ENCODE results near the gene FOXN1.

The FOXN1 gene

DNA sequence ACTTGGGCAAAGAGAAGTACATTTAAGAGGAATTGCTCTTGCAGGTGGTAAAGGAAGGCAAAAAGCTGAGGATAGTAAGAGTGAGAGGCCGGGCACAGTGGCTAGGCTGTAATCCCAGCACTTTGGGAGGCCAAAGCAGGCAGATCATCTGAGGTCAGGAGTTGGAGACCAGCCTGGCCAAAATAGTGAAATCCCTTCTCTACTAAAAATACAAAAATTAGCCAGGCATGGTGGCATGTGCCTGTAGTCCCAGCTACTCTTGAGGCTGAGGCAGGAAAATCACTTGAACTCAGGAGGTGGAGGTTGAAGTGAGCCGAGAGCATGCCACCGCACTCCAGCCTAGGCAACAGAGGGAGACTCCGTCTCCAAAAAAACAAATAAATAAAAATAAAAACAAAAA lies 16.1 kb downstream of the FOXN1 start:
- in situ Hi-C loops (cut with MboI; ENCODE audit: low sequenced_read_pairs) = loop anchor here (25.0 kb wide), 1 partner anchor 110 kb away; the partner anchor contains the start of gene SLC46A1

DNA sequence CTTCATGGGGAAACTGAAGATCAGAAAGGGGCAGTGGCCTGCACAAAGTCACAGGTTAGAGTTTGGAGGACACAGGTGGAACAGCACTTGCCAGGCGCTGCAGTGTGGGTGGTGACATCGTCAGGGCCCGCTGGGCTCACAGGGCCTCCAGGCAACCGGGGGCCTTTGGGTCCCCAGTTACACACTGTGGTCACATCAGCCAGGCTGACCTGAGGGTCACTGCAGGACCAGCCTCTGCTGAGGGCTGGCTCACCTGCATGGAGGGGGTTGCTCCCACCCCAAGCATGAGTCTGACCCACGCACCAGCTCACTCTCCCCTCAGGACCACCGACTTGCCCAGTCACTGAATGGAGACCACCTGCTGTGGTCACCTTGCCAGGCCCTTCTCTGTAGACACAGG lies 17.0 kb downstream of the FOXN1 start:
- in situ Hi-C loops (cut with MboI; ENCODE audit: low sequenced_read_pairs) = loop anchor here (25.0 kb wide), 1 partner anchor 111 kb away; the partner anchor contains the start of gene SLC46A1

DNA sequence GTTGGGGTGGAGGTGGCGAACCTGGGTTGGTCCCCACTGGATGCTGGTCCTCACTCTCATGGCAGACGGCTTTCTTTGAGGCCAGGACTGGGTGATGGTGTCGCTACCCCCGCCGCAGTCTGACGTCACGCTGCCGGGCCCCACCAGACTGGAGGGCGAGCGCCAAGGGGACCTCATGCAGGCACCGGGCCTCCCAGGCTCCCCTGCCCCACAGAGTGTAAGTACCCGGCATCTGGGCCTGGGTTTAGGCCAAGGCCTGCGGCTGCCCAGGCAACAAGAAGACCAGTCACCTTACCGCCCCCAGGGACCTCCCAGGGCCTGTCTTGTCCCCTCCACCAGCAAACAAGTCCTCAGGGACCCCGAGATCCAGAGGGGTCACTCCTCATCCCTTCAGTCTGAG lies 17.7 kb downstream of the FOXN1 start:
- in situ Hi-C loops (cut with MboI; ENCODE audit: low sequenced_read_pairs) = loop anchor here (25.0 kb wide), 1 partner anchor 112 kb away; the partner anchor contains the start of gene SLC46A1

DNA sequence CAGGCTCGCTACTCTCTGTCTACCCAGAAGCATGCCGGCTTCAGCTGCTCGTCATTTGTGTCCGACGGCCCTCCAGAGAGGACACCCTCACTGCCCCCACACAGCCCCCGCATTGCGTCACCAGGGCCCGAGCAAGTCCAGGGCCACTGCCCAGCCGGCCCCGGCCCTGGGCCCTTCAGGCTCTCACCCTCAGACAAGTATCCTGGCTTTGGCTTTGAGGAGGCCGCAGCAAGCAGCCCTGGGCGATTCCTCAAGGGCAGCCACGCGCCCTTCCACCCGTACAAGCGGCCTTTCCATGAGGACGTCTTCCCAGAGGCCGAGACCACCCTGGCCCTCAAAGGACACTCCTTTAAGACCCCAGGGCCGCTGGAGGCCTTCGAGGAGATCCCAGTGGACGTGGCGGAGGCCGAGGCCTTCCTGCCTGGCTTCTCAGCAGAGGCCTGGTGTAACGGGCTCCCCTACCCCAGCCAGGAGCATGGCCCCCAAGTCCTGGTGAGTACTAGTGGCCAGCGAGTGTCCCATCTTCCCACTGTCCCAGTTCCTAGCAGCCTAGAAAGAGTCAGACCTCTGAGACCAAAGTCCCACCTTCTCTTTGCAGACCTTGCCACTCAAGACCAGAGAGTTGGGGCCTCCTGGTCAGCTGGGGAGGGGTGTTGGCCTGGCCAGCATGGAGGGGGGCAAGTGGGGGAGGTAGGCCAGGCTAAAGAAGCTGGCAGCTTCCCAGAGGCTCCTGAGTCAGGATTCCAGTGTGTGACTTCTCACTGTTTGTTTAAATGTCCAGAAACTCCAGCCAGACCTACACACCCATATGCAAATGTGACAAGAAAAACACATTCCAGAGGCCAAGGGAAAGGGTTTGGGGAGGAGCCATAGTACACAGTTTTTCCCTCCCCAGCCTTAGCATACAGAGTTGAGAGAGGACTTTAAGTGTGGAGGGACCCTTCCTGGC lies 18.6 kb downstream of the FOXN1 start:
- in situ Hi-C loops (cut with MboI; ENCODE audit: low sequenced_read_pairs) = loop anchor here (25.0 kb wide), 1 partner anchor 112 kb away; the partner anchor contains the start of gene SLC46A1

DNA sequence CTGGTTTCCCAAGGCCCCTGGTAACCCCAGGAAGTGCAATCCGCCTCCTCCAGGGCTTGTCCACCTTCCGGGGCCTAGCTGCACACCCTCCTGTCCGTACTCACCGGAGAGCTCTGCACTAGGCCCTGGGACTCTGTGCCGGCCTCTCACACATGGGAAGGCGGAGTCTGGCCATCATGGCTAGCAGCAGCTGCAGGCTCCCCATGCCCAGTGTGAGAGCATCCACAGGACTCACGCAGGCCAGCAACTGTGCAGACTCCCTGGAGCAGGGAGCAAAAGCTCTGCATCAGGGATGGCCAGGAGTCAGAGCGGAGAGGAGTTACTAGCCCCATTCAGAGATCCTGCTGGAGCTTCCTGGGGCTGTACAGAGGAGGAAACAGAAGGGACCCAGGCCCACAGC lies 20.2 kb downstream of the FOXN1 start:
- in situ Hi-C loops (cut with MboI; ENCODE audit: low sequenced_read_pairs) = no loop called here

DNA sequence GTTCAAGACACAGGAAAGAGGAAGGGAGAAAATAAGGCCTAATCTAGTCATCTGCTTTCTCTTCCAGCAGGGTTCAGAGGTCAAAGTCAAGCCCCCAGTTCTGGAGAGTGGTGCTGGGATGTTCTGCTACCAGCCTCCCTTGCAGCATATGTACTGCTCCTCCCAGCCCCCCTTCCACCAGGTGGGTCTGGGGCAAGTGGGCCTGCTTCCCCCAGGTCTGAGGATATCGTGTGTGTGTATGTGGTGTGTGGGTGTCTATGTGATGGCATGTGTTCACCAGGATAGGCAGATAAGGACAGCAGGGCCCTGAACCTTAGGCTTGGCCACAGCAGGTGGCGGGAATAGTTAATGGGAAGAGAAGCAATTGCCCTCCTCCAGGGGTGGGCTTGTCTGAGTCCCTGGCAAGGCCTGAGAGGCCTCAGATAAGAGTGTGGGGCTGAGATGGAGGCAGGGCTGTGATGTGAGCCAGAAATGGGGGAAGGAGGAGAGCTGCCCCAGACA lies 21.1 kb downstream of the FOXN1 start:
- in situ Hi-C loops (cut with MboI; ENCODE audit: low sequenced_read_pairs) = no loop called here

DNA sequence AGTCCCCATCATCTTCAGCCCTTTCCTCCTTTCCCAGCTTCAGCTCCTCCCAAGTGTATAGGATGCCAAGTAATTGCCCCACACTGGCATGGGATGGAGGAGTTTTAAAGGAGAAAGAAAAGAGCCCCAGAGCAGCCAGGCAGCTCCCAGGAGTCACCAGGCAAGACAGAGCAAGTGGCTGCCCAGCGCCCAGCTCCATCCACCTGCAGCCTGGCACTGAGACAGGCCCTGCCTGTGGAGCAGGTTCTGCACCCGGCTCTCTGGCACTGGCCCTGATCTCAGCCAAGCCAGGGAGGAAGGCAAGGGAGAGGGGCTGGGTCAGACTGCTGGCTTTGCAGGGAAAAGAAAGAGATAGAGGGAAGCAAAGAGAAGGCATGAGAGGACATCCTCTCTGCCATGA lies 21.7 kb downstream of the FOXN1 start:
- in situ Hi-C loops (cut with MboI; ENCODE audit: low sequenced_read_pairs) = no loop called here

DNA sequence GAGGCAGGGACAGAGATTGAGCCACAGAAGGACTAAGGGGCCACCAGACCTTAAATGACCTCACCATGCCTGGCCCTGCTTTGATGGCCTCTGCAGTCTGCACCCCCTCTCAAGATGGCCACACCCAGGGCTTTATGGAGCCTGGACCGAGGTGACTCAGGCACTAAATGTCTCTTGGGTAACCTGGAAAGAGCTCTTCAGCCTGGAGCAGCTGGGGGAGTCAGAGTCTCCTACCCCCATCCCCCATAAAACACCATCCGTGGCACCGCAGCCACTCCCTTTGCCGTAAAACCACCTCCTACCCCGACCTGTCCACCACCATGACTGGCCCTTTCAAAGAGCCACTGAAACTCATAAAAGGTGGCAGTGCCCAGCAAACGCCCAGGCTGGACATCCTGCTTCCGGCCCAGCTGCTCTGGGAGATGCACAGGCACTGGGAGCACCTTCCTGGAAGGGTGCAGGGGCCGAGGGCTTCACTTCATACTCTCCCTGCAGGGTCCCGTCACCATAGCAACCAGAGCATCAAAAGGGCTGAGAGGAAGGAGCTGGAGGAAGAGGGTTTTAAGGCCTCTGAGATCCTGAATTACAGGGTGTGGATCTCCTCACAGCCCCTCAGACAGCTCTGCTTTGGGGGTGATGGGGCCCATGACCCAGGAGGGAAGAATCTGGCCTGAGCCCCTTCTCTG lies 22.3 kb downstream of the FOXN1 start:
- in situ Hi-C loops (cut with MboI; ENCODE audit: low sequenced_read_pairs) = no loop called here

DNA sequence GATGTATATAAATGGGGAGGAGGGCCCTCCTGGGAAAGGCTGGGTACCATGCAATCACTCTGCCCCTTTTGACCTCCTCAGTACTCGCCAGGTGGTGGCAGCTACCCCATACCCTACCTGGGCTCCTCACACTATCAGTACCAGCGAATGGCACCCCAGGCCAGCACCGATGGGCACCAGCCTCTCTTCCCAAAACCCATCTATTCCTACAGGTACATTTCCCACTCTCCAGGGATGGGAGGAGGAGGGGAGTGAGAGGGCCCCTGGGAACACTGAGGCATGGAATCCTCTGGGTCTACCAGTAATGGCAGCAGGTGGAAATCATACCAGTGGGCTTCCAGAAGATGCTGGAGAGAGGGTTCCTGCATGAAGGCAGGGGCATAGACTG lies 22.9 kb downstream of the FOXN1 start:
- in situ Hi-C loops (cut with MboI; ENCODE audit: low sequenced_read_pairs) = no loop called here

DNA sequence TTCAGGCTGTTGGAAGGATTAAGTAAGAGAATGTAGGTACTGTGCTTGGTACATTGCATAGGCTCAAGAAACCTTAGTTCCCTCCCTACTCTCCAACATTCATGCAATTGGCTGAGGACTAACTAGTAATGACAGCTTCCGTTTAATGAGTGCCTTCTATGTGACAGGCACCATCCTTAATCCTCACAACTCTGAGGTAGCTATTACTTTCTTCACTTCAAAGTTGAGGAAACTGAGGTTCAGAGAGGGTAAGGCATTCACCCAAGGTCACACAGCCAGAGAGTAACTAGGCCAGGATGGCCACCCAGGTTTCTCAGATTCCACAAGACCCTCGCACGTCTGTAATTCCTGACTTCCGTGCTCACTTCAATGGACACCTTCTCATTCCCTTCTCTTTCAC lies 24.1 kb downstream of the FOXN1 start:
- in situ Hi-C loops (cut with MboI; ENCODE audit: low sequenced_read_pairs) = no loop called here

DNA sequence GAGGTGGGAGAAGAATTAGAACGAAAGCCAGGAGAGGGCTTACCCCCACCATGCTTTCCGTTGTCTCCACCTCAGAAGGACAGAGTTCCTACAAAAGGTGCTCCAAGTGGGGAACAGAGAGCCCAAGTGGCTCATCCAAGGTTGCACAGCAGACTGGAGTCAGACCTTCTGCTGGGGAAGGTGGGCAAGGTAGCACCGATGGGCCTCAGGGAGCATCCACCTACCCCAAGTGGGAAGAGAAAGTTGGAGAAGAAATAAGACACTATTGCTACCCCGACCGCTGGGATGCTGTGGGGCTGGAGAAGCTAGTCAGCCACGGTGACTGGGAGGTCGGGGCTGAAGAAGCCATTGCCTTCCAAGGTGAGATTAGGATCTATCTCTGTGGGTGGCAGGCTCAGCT lies 24.8 kb downstream of the FOXN1 start:
- in situ Hi-C loops (cut with MboI; ENCODE audit: low sequenced_read_pairs) = no loop called here

DNA sequence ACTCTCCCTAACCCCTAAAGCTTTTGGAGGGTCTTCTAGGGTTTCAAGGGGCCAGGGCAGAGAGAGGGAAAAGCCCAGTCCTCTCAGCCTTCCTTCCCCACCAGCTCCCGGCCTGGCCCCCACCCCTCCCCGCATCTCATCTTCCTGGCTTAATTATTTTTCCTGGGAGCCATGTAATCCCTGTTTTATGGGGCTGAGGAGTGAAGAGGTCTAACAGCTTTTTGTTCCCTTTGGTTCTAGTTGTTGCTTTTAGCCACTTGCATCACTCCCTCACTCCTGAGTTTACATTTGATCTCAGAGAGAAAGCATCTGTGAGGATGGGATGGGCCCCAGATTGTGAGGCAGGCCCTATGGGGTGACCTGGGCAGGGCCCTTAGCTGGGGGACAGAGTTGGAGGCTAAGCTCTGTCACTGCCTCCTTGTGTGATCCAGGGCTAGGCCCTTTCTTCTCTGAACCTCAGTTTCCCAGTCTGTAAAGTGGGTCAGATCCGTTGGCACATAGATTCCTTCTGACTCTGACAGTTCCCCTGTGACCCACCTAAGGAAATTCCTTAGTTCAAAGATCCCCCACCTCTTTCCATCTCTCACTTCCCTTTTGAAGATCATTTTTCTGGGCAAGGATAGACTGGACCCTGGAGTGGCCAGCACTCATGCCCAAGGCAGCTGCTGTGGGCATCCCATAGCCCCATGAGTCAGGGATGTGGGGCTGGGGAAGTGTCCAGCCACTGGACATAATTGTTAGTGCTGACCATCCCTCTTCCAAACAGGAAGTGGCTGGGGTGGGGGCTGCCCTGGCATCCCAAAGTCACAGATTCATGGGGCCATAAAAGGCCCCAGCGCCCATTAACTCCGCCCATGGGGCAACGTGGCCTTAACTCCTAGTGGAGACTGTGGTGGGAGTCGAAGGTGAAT lies 26.2 kb downstream of the FOXN1 start:
- in situ Hi-C loops (cut with MboI; ENCODE audit: low sequenced_read_pairs) = no loop called here

DNA sequence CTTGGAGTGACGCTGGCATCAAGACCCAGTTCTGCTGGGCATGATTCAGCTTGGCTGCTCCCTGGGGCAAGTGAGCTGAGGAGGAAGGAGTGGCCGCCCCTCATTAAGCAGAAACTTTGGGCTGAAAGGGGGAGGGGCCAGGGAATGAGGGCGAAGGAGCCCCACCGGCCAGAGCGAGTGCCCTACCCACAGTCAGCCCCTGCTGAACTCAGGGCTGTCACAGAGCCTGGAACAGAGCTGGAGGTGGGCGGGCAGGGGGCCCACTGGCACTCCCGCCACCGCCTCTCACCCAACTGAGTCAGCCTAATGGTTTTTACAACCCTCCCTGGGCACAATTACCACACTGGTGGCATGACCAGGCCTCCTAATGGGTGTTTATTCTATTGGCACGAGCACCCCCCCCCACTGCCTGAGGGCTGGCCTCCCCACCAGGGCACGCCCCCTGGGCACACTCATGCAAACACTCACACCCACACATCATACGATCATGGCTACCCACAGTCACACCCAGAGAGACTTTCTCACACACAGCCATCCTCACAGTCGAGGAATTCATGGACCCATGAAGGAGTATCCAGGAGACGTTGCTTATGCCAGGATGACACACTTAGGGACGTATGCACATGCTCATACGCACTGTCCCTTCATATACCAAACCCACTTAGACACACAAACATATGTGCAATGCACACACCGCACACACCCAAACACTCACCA lies 27.1 kb downstream of the FOXN1 start:
- in situ Hi-C loops (cut with MboI; ENCODE audit: low sequenced_read_pairs) = no loop called here

DNA sequence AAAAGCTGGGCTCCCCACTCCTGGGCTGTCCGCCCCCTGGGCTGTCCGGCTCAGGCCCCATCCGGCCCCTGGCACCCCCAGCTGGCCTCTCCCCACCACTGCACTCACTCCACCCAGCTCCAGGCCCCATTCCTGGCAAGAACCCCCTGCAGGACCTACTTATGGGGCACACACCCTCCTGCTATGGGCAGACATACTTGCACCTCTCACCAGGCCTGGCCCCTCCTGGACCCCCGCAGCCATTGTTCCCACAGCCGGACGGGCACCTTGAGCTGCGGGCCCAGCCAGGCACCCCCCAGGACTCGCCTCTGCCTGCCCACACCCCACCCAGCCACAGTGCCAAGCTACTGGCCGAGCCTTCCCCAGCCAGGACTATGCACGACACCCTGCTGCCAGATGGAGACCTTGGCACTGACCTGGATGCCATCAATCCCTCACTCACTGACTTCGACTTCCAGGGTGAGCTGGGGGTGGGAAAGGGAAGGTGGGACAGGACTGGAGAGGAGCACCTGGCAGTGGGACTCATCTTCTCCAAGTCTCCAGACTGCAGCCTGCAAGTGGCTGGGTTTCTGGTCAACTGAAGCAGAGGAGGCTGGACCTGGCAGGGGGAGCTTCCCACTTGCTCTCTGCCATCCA lies 28.7 kb downstream of the FOXN1 start:
- in situ Hi-C loops (cut with MboI; ENCODE audit: low sequenced_read_pairs) = no loop called here

DNA sequence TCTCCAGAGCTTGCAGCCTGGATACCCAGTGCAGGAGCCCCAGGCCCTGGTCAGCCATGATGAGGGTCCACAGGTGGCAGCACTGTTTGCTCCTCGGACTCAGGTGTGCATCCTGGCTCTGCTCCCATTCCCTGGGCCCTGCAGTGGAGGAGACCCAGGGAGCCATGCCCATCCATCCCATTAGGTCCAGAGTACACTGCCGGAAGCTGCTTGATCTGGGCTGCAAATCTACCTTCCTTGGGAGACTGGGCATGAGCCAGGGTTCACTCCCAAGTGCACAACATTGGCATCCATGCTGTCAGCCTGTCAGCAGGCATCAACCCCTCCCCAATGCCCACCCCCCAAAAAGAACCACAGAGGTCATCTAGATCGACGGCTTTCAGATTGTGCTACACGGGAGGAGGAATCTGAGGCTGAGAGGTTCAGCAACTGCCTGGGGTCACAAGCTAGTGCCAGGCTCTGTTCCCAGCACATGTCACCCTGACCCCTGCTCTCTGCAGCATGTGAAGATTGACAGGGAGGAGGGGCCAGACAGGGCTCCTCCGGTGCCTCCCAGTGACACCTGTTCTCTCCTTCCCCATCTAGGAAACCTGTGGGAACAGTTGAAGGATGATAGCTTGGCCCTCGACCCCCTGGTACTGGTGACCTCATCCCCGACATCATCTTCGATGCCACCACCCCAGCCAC lies 30.5 kb downstream of the FOXN1 start:
- in situ Hi-C loops (cut with MboI; ENCODE audit: low sequenced_read_pairs) = no loop called here

DNA sequence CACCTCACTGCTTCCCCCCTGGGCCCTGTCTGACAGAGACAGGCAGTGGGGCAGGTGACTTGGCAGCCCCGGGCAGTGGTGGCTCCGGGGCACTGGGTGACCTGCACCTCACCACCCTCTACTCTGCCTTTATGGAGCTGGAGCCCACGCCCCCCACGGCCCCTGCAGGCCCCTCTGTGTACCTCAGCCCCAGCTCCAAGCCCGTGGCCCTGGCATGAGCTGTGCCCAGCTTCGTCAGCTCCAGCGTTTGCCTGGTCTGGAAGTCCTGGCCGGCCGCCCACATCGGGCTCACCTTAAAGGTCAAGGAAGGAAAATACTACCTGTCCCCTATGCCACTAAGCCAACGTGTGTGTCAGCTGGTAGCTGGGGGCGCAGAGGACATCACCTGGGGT lies 31.1 kb downstream of the FOXN1 start:
- in situ Hi-C loops (cut with MboI; ENCODE audit: low sequenced_read_pairs) = no loop called here

DNA sequence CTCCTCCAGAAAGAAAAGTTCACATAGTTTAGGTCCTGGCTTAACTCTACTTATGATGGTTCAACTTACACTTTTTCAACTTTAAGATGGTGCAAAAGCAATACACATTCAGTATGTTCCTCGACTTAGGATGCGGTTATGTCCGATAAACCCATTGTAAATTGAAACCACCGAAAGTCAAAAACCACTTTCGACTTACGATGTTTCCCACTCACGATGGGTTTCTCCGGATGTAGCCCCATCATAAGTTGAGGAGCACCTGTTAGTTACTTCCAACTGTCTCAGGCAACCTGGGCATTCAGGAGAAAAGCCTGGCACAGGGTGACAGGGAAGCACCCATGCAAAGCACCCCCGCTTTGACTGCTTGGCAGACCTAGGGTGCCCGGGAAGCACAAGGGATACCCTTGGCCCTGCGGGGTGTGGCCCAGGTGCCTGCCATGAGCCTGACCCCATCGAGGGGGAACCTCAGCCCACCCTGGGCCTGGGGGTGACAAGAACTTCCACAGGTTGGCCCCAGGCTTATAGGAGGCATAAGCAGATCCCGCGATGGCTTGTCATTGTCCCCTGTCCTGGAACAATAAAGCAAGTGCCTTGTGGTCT lies 32.2 kb downstream of the FOXN1 start:
- in situ Hi-C loops (cut with MboI; ENCODE audit: low sequenced_read_pairs) = no loop called here

DNA sequence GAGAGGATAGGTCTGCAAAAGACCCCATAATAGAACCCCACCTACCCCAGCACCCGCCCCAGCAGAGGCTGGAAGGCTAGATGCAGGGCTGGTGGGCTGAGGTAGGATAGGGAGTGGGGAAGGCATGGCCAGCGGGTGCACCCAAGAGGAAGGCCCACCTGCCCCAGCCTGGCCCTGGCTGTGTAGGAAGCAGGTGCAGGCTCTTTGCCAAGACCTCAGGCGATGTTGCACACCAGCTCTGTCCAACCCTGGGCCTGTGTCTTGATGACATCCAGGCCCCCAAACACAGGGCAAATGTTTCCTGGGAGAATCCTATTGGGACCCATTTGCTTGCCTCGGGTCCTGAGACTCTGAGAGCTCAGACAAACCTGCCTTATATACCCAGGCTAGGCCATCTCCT lies 34.1 kb downstream of the FOXN1 start:
- in situ Hi-C loops (cut with MboI; ENCODE audit: low sequenced_read_pairs) = no loop called here

DNA sequence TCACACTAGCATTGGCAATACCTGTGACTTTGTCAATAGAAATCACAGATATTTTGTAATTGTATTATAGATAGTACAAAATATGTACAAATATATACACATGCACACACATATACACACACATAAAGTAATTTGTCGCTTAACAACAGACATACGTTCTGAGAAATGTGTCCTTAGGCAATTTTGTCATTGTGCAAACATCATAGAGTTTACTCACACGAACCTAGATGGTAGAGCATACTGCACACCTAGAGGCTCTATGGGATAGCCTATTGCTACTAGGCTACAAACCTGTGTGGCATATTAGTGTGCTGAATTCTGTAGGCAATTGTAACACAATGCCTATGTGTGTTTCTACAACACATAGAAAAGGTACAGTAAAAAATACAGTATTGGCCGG lies 35.3 kb downstream of the FOXN1 start:
- in situ Hi-C loops (cut with MboI; ENCODE audit: low sequenced_read_pairs) = no loop called here
